K562 (cell line): ENCODE measurements around the gene INTS12. TPM values are rescaled to one million over a fixed set of nuclear protein-coding genes. Genes with fewer than 3 reads are reported as not detected.
A peak's percentile ranks its signal among the peaks of the same experiment; 100 is the strongest.

Source experiments
- ASH1L ChIP-seq: fragments of 450-650 bp; IDR thresholded peaks from 2 replicates; pipeline ENCODE4 v1.6.1; 2018; ENCODE audit warnings: borderline replicate concordance, mild to moderate bottlenecking, low read depth; ENCODE audit not compliant: partially characterized antibody
- BCOR ChIP-seq: fragments of 450-650 bp; IDR thresholded peaks from 2 replicates; pipeline ENCODE4 v1.6.1; 2016
- CREBBP ChIP-seq: IDR thresholded peaks from one replicate; pipeline ENCODE4 v1.6.1; 2012; ENCODE audit warnings: low read depth, mild to moderate bottlenecking, control low read depth, inconsistent platforms, low read length
- FOXM1 ChIP-seq, 2 experiments: fragments of 450-650 bp in 1 of 2; sonication (generic) in 1 of 2; formaldehyde crosslinking in 1 of 2; IDR thresholded peaks; 2 replicates each; pipeline versions ENCODE4 v1.6.1 to v1.9.0; 2017 to 2022; ENCODE audit warnings: low read depth in 2 of 2, mild to moderate bottlenecking in 2 of 2, missing genetic modification reagents in 1 of 2, moderate library complexity in 1 of 2
- HMG20B ChIP-seq: fragments of 250-450 bp; sonication (Bioruptor Pico); IDR thresholded peaks from 2 replicates; pipeline ENCODE4 v1.5.0; 2021; ENCODE audit warnings: mild to moderate bottlenecking
- RAD21 ChIP-seq, 2 experiments: fragments of 250-450 bp in 1 of 2; fragments of 450-650 bp in 1 of 2; sonication (Bioruptor Pico) in 1 of 2; formaldehyde crosslinking in 1 of 2; IDR thresholded peaks in 1 of 2; conservative IDR thresholded peaks in 1 of 2; 2 replicates each; pipeline versions ENCODE4 v1.4.0 to v1.8.0; 2020 to 2022; ENCODE audit warnings: mild to moderate bottlenecking in 2 of 2, moderate library complexity in 1 of 2
- RBFOX2 ChIP-seq: fragments of 200-400 bp; formaldehyde crosslinking; IDR thresholded peaks from 2 replicates; pipeline ENCODE4 v1.6.1; 2017; ENCODE audit warnings: low read depth, mild to moderate bottlenecking, low read length, moderate library complexity
- SAFB2 ChIP-seq: fragments of 200-400 bp; formaldehyde crosslinking; IDR thresholded peaks from 2 replicates; pipeline ENCODE4 v1.6.1; 2018; ENCODE audit warnings: borderline replicate concordance, low read length, low read depth, moderate library complexity; ENCODE audit not compliant: severe bottlenecking
- SNRNP70 ChIP-seq: fragments of 200-400 bp; formaldehyde crosslinking; optimal IDR thresholded peaks from 2 replicates; pipeline ENCODE3; 2017; ENCODE audit warnings: low read depth, low read length
- TAL1 ChIP-seq: fragments of 450-650 bp; IDR thresholded peaks from 2 replicates; pipeline ENCODE4 v1.6.1; 2016; ENCODE audit warnings: mild to moderate bottlenecking
- ZFP1 ChIP-seq: fragments of 450-650 bp; formaldehyde crosslinking; IDR thresholded peaks from 2 replicates; pipeline ENCODE4 v1.4.0; 2020; ENCODE audit warnings: mild to moderate bottlenecking, mixed read lengths
- ZNF668 ChIP-seq: fragments of 250-450 bp; sonication (Bioruptor Pico); IDR thresholded peaks from 2 replicates; pipeline ENCODE4 v1.8.0; 2022; ENCODE audit warnings: mild to moderate bottlenecking, inconsistent platforms
- polyA plus RNA-seq, 8 experiments: library from polyadenylated mRNA; depleted of rRNA in 4 of 8; stranded (reverse) in 5 of 8; unstranded in 3 of 8; fragments of >200 nt; fragmentation: Nextera tagmentation in 2 of 8; fragmentation: Illumina TruSeq in 1 of 8; extraction: Ambion mirVana in 2 of 8; extraction: Trizol in 1 of 8; gene quantifications; 2 replicates each; pipeline versions ENCODE4 v1.2.1 to v1.2.3, GENCODE V29; 2011 to 2014; ENCODE audit warnings: inconsistent platforms in 1 of 8, missing spikeins in 1 of 8
- total RNA-seq, 7 experiments: library from RNA; depleted of rRNA in 6 of 7; stranded (reverse); fragments of >200 nt in 6 of 7; fragmentation: Illumina TruSeq in 2 of 7; extraction: Trizol in 2 of 7; gene quantifications; 2 replicates each; pipeline versions ENCODE4 v1.2.1 to v1.2.3, GENCODE V29; 2011 to 2021; ENCODE audit warnings: low replicate concordance in 1 of 7
- TF ChIP-seq, protein P1 (sequence below): sonication (generic); formaldehyde crosslinking; IDR thresholded peaks from 2 replicates; pipeline ENCODE4 v1.8.0; 2022; ENCODE audit warnings: mild to moderate bottlenecking, low read depth, missing genetic modification reagents
- TF ChIP-seq, protein P2 (sequence below): sonication (generic); formaldehyde crosslinking; IDR thresholded peaks from 2 replicates; pipeline ENCODE4 v1.8.0; 2022; ENCODE audit warnings: missing genetic modification reagents, mild to moderate bottlenecking, moderate library complexity, borderline replicate concordance
- TF ChIP-seq, protein P3 (sequence below): fragments of 250-450 bp; sonication (Bioruptor Pico); IDR thresholded peaks from 2 replicates; pipeline ENCODE4 v1.4.0; 2020; ENCODE audit warnings: mild to moderate bottlenecking
- TF ChIP-seq, protein P4 (sequence below): fragments of 200-800 bp; sonication (Bioruptor generic); IDR thresholded peaks from 2 replicates; pipeline ENCODE4 v1.6.1; 2017; ENCODE audit warnings: missing genetic modification characterization, missing compliant biosample characterization
- TF ChIP-seq, protein P5 (sequence below): fragments of 250-450 bp; sonication (Bioruptor Pico); IDR thresholded peaks from 2 replicates; pipeline ENCODE4 v1.6.1; 2021; ENCODE audit warnings: mild to moderate bottlenecking
- TF ChIP-seq, protein P6 (sequence below): IDR thresholded peaks from 2 replicates; pipeline ENCODE4 v1.6.1; 2016; ENCODE audit warnings: missing genetic modification characterization, missing compliant biosample characterization

Gene INTS12
- total and polyA plus RNA-seq, 9 of the 15 experiments (the other 6 are each of a cell fraction or from before 2014, with no cell fraction given) = 24.5 to 82.9 (median 41.2) TPM

DNA sequence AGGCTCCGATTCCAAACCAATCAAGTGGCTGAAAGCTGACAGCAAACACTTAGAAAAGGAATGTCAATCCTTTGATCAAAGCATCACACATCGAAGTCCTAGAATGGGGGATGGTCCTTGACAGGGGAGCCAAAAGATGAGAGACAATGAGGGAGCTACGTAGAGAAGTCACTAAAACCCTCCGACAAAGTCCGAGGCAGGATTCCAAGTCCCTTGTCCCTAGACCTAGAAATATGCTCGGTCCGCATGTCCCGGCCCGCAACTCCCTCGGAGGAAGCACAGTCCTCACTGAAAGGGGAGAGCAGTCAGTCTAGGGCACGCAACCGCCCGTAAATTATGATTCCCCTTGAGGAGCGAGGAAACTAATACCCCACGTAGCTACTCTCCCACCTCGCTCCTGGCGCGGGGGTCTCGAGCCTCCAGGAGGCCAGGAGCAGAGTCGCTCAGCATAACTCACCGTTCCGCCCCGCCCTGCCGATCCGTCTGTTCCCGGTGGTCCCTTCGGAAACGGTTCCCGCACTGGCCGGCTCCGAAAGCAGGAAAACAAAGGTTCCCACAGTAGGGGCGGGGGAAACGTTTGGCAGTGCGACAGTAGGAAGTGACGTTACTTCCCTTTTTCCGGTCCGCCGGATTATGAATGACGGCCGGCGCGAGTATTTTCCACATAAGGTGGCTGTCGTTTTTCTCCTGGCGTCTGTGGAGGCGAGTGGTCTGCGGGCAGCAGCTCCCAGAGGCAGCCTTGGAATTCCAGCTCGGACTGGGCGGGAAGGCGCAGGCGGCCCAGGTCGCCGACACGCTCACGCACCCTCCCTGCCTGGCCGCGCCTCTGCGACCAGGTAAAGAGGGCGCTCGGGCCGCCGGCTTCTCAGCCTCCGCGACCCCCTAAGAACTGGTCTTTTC is at the start of gene INTS12, which contains the start of gene GSTCD (continued):
- TF ChIP-seq, protein P1, sequence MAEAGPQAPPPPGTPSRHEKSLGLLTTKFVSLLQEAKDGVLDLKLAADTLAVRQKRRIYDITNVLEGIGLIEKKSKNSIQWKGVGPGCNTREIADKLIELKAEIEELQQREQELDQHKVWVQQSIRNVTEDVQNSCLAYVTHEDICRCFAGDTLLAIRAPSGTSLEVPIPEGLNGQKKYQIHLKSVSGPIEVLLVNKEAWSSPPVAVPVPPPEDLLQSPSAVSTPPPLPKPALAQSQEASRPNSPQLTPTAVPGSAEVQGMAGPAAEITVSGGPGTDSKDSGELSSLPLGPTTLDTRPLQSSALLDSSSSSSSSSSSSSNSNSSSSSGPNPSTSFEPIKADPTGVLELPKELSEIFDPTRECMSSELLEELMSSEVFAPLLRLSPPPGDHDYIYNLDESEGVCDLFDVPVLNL (CRISPR knock-in tag) = no peak
- TF ChIP-seq CREBBP = no peak
- no peak for TF ChIP-seq ZFP1 (CRISPR knock-in tag)
- no peak for TF ChIP-seq RAD21 (CRISPR knock-in tag; conservative IDR thresholded peaks at IDR 0.05 in 1 of 2, IDR thresholded peaks at IDR 0.05 in 1 of 2)
- no peak; the same call in 1 of the 2 replicates for TF ChIP-seq BCOR
- peak; percentile 91 for TF ChIP-seq RBFOX2
- TF ChIP-seq SNRNP70 = no peak
- no peak for TF ChIP-seq ZNF668 (CRISPR knock-in tag)
- TF ChIP-seq, protein P2, sequence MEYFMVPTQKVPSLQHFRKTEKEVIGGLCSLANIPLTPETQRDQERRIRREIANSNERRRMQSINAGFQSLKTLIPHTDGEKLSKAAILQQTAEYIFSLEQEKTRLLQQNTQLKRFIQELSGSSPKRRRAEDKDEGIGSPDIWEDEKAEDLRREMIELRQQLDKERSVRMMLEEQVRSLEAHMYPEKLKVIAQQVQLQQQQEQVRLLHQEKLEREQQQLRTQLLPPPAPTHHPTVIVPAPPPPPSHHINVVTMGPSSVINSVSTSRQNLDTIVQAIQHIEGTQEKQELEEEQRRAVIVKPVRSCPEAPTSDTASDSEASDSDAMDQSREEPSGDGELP (CRISPR knock-in tag) = peak; percentile 87
- TF ChIP-seq, protein P3, sequence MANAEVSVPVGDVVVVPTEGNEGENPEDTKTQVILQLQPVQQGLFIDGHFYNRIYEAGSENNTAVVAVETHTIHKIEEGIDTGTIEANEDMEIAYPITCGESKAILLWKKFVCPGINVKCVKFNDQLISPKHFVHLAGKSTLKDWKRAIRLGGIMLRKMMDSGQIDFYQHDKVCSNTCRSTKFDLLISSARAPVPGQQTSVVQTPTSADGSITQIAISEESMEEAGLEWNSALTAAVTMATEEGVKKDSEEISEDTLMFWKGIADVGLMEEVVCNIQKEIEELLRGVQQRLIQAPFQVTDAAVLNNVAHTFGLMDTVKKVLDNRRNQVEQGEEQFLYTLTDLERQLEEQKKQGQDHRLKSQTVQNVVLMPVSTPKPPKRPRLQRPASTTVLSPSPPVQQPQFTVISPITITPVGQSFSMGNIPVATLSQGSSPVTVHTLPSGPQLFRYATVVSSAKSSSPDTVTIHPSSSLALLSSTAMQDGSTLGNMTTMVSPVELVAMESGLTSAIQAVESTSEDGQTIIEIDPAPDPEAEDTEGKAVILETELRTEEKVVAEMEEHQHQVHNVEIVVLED (CRISPR knock-in tag) = peak; percentile 70
- no peak for TF ChIP-seq SAFB2
- no peak for TF ChIP-seq HMG20B (CRISPR knock-in tag)
- 0 out of 2 replicates have a peak, but pooled peaks have one; percentile 29 for TF ChIP-seq TAL1
- TF ChIP-seq, protein P4, sequence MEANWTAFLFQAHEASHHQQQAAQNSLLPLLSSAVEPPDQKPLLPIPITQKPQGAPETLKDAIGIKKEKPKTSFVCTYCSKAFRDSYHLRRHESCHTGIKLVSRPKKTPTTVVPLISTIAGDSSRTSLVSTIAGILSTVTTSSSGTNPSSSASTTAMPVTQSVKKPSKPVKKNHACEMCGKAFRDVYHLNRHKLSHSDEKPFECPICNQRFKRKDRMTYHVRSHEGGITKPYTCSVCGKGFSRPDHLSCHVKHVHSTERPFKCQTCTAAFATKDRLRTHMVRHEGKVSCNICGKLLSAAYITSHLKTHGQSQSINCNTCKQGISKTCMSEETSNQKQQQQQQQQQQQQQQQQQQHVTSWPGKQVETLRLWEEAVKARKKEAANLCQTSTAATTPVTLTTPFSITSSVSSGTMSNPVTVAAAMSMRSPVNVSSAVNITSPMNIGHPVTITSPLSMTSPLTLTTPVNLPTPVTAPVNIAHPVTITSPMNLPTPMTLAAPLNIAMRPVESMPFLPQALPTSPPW (CRISPR knock-in tag) = peak; percentile 69; the same call in 1 of the 2 replicates
- no peak for TF ChIP-seq ASH1L
- TF ChIP-seq FOXM1 (IDR thresholded peaks at IDR 0.05; ENCODE audit: low read depth) = peak; percentile 53; the same call in 1 of the 2 replicates
- TF ChIP-seq FOXM1 (CRISPR knock-in tag; IDR thresholded peaks at IDR 0.05; ENCODE audit: low read depth) = peak; percentile 24; the same call in 1 of the 2 replicates
- TF ChIP-seq, protein P5, sequence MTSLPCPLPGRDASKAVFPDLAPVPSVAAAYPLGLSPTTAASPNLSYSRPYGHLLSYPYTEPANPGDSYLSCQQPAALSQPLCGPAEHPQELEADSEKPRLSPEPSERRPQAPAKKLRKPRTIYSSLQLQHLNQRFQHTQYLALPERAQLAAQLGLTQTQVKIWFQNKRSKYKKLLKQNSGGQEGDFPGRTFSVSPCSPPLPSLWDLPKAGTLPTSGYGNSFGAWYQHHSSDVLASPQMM (CRISPR knock-in tag) = no peak
- TF ChIP-seq, protein P6, sequence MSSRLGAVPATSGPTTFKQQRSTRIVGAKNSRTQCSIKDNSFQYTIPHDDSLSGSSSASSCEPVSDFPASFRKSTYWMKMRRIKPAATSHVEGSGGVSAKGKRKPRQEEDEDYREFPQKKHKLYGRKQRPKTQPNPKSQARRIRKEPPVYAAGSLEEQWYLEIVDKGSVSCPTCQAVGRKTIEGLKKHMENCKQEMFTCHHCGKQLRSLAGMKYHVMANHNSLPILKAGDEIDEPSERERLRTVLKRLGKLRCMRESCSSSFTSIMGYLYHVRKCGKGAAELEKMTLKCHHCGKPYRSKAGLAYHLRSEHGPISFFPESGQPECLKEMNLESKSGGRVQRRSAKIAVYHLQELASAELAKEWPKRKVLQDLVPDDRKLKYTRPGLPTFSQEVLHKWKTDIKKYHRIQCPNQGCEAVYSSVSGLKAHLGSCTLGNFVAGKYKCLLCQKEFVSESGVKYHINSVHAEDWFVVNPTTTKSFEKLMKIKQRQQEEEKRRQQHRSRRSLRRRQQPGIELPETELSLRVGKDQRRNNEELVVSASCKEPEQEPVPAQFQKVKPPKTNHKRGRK = no peak
